Stimulated activated CD4-positive, alpha-beta T cell treated with anti-CD3 and anti-CD28 coated beads, Interleukin-4, amount 100 ng/mL, for 24 hours (primary cell): ENCODE data around the gene MAN2A2.
"Not testable (repeated sequence)": the region's sequence is repeated elsewhere in the genome, so short reads cannot be mapped to it uniquely, and the experiment has no call there.

Experiments
- DNase-seq: peaks from one replicate; pipeline ENCODE4 v3.0.0-alpha.2; 2020

Gene MAN2A2

DNA sequence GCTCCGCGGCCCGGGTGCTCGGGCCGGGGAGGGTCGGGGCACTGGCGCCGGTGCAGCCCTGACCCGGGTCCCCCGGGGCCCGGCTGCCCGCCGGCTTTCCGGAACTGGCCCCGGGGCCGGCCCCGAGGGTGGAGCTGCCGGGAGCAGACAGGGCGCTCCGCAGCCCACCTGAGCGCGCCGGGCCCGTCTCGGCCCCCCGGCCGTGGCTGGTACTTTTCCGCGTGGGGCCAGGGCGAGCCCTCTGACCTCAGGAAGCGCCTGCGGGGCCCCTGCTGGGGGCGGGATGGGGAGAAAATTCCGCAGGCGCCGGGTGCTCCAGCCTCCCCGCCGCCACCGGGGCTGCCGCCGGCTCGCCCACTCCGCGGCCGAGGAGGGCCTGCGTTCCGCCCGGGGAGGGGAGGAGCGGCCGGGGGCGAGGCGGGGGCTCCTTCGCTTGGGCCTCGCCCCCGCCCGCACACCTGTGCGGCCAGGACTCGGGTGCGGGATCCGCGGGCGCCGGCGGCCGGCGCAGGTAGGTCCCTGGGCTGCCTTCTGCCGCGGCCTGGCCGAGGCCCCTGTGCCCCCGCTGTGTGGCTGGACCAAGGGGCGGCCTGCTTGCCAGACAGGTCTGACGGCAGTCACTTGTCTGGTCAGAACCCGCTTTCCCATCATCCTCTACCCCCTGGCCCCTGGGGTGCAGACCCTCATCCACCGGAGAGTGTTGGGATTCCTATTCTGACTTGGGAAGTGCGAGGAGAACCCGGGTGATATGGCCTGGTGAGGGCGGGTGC, 31.2 kb upstream of the MAN2A2 start:
- DNase-seq = no peak

DNA sequence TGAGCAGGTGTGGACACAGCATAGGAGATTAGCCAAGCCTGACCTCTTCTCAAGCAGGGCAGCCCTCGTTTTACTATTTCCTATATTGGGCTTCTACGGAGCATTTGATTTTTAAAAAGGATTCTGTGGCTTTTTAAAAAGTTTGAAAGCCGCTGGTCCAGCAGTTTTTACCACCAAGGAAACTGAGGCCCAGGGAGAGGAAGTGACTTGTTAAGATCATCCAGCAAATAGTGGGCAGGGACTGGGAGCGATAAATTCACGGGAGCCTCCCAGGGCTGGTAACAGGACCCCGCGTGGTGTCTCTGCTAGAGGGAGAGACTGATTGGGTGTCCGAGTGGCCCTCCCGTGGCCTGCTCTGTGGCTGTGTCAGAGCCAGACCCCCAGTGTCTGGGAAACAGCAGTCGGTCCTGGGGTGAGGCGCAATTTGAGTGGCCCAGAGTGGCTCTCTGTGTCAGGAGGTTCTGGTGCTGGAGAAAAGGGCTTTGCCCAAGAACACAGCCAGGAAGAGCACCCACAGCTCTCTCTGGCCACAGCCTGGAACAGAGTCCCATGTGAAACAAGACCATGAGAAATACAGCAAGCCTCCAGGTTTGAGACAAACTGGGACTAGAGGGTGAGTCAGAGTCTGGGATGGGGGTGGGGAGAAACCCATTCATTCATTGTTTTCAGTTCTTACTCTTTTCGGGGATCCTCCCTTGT, 30.5 kb upstream of the MAN2A2 start:
- DNase-seq = peak; percentile 79

DNA sequence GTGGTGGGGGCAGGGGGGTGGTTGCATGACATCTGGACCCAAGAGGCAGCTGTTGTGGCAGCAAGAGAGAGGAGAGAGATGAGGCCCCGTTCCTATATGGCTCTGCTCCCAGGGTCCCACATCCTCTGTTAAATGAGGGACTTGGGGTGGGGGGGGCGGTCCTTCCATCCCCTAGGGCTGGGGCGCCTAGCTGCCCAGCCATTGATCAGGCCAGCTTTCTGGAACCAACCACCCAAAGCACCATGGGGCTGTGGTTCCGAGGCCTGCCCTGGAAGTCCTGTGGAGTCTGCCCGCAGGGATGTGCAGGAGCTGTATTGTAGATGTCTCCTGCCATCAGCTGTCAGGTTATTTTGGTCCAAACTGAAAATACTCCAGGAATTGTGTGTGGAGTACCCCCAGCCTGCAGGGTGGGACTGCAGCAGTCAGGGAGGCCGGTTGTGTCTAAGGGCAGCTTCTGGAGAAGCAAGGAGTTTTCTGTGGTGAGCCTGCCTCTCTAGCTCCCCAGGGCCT, 29.6 kb upstream of the MAN2A2 start:
- DNase-seq = no peak

DNA sequence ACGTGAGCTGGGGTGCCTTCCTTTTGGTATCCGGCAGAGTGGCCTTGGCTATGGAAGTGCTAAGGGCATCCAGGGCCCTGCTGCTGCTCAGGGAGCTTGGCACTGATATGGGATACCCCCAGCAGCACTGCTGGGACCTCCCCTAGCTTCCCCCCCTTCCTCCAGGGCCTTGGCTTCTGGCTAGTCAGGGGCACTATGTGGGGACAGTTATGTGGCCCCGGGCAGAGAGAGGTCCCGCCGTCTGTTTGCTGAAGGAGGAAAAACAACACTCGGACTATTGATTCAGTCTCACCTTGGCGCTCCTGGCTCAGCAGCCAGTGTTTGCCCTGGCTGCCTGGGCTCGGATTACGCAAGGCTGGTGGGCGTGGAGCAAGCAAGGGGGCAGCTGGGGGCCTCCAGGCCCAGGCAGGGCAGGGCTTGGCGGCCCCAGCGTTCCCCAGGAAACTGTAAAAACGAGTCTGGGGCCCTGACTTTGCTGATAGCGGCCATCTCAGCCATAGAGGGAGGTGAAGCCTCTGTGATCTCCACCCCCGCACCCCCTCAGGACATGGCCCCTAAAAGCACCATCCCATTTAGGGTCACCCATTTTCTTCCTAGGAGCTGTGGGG, 29.0 kb upstream of the MAN2A2 start:
- DNase-seq = no peak

DNA sequence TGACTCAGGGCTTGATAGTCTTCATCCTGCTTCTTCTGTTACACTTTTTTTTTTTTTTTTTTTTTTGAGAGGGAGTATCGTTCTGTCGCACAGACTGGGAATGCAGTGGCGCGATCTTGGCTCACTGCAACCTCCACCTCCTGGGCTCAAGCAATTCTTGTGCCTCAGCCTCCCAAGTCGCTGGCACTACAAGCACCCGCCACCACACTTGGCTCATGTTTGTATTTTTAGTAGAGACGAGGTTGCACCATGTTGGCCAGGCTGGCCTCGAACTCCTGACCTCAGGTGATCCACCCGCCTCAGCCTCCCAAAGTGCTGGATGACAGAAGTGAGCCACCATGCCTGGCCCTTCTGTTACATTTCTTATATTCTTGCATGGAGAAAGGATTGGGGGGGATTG, 28.1 kb upstream of the MAN2A2 start:
- not testable (repeated sequence) for DNase-seq

DNA sequence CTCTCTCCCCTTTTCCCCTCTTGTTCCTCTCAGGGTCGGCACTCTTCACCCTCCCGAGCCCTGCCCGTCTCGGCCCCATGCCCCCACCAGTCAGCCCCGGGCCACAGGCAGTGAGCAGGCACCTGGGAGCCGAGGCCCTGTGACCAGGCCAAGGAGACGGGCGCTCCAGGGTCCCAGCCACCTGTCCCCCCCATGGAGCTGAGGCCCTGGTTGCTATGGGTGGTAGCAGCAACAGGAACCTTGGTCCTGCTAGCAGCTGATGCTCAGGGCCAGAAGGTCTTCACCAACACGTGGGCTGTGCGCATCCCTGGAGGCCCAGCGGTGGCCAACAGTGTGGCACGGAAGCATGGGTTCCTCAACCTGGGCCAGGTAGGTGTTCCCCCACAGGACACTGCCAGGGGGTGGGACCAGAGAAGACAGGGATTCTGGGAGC, 27.5 kb upstream of the MAN2A2 start:
- DNase-seq = no peak

DNA sequence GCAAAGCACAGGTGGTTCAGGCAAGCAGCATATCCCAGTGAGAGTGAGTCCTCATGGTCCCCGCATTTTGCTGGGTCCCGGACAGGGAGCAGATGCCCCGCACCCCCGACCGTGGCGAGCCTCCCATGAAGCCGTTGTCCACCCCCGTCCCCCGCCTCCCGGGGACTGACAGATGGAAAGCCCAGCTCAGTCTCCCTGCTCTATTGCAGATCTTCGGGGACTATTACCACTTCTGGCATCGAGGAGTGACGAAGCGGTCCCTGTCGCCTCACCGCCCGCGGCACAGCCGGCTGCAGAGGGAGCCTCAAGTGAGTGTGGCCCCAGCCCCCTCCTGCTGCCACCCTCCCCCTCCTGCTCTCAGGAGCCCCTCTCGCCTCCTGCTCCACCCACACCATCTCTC, 27.1 kb upstream of the MAN2A2 start:
- DNase-seq = no peak

DNA sequence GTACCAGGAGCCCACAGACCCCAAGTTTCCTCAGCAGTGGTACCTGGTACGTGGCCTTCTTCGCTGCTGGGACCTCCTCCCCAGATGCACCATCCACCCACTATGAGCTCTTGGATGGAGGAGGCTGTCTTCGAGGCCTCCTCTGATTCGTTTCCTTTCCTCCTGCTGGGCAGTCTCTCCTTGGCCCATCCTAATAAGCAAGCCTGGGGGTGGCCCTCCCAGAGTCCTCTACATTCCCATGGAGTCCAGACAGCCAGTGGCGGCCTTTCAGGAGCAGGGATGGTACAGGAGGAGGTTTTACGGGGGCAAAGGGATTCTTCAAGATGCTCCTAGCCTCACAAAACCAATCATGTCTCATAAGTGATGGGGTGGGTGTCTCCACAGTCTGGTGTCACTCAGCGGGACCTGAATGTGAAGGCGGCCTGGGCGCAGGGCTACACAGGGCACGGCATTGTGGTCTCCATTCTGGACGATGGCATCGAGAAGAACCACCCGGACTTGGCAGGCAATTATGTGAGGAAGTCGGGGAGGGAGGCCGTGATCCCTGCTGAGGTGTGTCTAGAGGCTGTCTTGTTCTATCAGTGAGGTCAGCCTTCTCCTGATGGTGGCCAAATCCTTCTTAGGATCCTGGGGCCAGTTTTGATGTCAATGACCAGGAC, 26.5 kb upstream of the MAN2A2 start:
- no peak for DNase-seq

DNA sequence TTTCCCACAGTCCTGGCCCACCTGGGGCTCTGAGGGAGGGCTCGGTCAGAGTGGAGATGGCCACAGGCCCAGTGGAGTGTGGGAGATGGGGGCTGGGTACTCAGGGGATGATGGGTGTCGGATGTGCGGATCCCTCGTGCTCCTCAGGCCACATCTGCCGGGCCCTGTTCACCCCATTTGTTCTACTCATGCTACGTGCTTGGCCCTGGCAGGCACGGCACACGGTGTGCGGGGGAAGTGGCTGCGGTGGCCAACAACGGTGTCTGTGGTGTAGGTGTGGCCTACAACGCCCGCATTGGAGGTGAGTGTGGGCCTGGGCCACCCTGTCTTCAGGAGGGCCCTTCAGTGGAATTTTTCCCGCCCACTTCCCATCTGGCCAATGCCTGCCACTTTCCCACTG, 25.8 kb upstream of the MAN2A2 start:
- DNase-seq = no peak

DNA sequence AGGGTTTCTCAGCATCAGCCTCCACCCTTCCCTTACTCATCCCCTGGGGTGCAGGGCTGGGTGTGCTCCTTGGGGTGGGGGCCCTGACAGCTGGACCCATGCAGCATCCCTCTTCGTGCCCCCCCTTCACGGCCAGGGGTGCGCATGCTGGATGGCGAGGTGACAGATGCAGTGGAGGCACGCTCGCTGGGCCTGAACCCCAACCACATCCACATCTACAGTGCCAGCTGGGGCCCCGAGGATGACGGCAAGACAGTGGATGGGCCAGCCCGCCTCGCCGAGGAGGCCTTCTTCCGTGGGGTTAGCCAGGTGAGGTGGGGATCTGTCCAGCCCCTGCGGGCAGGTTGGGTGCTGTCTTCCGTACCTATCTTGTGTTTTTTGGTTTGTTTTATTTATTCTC, 25.1 kb upstream of the MAN2A2 start:
- no peak for DNase-seq

DNA sequence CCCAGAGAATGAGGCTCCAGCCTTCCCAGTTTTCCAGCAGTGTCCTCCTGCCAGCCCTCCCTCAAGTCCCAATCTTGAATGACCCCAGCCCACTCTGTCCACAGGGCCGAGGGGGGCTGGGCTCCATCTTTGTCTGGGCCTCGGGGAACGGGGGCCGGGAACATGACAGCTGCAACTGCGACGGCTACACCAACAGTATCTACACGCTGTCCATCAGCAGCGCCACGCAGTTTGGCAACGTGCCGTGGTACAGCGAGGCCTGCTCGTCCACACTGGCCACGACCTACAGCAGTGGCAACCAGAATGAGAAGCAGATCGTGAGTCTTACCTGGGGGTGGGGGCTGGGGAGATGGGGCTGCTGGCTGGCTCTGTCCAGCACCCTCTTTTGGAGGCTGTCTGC, 24.4 kb upstream of the MAN2A2 start:
- DNase-seq = no peak

DNA sequence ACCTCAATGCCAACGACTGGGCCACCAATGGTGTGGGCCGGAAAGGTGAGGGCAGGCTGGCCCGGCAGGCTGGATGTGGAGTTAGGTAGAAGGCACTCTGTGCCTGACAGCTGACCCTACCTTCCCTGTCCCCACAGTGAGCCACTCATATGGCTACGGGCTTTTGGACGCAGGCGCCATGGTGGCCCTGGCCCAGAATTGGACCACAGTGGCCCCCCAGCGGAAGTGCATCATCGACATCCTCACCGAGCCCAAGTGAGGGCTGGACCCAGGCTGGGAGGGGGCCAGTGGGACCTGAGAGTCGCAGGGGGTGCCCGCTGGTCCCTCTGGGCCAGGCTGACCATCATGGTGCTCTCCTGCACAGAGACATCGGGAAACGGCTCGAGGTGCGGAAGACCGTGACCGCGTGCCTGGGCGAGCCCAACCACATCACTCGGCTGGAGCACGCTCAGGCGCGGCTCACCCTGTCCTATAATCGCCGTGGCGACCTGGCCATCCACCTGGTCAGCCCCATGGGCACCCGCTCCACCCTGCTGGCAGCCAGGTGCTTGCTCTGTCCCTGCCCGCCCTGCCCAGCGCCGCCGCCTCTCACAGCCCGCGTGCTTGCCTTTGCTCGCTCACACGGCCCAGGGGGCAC, 23.3 kb upstream of the MAN2A2 start:
- DNase-seq = no peak

DNA sequence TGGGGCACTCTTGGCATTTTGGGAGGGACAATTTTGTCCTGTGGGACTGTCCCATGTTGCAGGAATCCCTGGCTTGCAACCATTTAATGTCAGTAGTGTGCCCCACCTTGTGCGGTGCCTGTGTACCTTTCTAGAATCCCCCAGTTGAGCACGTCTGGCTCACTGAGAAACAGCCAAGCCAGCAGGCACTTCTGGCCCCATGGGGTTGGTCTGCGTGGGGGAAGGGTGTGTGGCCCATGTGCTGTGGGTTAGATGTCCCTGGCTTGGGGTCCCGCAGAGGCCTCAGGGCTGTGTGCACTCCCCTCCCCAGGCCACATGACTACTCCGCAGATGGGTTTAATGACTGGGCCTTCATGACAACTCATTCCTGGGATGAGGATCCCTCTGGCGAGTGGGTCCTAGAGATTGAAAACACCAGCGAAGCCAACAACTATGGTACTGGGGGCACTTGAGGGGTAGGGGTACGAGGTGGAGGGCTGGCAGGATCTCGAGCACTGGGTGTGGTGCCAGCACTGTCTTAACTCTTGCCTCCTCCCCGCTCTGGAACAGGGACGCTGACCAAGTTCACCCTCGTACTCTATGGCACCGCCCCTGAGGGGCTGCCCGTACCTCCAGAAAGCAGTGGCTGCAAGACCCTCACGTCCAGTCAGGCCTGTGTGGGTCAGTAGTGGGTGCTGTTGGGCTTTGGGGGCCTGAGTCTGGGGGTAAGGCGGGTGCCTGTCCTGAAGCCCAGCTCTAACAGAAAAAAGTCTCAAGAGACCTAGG, 22.5 kb upstream of the MAN2A2 start:
- DNase-seq = no peak

DNA sequence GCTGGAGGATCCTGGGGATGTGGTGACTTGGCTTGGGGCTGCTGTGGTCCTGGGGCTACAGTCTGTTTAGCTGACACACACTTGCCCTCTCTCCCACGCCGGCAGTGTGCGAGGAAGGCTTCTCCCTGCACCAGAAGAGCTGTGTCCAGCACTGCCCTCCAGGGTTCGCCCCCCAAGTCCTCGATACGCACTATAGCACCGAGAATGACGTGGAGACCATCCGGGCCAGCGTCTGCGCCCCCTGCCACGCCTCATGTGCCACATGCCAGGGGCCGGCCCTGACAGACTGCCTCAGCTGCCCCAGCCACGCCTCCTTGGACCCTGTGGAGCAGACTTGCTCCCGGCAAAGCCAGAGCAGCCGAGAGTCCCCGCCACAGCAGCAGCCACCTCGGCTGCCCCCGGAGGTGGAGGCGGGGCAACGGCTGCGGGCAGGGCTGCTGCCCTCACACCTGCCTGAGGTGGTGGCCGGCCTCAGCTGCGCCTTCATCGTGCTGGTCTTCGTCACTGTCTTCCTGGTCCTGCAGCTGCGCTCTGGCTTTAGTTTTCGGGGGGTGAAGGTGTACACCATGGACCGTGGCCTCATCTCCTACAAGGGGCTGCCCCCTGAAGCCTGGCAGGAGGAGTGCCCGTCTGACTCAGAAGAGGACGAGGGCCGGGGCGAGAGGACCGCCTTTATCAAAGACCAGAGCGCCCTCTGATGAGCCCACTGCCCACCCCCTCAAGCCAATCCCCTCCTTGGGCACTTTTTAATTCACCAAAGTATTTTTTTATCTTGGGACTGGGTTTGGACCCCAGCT, 21.7 kb upstream of the MAN2A2 start:
- no peak for DNase-seq

DNA sequence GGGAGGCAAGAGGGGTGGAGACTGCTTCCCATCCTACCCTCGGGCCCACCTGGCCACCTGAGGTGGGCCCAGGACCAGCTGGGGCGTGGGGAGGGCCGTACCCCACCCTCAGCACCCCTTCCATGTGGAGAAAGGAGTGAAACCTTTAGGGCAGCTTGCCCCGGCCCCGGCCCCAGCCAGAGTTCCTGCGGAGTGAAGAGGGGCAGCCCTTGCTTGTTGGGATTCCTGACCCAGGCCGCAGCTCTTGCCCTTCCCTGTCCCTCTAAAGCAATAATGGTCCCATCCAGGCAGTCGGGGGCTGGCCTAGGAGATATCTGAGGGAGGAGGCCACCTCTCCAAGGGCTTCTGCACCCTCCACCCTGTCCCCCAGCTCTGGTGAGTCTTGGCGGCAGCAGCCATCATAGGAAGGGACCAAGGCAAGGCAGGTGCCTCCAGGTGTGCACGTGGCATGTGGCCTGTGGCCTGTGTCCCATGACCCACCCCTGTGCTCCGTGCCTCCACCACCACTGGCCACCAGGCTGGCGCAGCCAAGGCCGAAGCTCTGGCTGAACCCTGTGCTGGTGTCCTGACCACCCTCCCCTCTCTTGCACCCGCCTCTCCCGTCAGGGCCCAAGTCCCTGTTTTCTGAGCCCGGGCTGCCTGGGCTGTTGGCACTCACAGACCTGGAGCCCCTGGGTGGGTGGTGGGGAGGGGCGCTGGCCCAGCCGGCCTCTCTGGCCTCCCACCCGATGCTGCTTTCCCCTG, 21.0 kb upstream of the MAN2A2 start:
- no peak for DNase-seq

DNA sequence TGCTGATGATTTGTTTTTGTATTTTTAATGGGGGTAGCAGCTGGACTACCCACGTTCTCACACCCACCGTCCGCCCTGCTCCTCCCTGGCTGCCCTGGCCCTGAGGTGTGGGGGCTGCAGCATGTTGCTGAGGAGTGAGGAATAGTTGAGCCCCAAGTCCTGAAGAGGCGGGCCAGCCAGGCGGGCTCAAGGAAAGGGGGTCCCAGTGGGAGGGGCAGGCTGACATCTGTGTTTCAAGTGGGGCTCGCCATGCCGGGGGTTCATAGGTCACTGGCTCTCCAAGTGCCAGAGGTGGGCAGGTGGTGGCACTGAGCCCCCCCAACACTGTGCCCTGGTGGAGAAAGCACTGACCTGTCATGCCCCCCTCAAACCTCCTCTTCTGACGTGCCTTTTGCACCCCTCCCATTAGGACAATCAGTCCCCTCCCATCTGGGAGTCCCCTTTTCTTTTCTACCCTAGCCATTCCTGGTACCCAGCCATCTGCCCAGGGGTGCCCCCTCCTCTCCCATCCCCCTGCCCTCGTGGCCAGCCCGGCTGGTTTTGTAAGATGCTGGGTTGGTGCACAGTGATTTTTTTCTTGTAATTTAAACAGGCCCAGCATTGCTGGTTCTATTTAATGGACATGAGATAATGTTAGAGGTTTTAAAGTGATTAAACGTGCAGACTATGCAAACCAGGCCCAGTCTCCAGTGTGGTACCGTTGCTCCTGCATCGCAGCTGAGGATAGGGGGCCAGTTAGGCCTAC, 20.1 kb upstream of the MAN2A2 start:
- DNase-seq = no peak

DNA sequence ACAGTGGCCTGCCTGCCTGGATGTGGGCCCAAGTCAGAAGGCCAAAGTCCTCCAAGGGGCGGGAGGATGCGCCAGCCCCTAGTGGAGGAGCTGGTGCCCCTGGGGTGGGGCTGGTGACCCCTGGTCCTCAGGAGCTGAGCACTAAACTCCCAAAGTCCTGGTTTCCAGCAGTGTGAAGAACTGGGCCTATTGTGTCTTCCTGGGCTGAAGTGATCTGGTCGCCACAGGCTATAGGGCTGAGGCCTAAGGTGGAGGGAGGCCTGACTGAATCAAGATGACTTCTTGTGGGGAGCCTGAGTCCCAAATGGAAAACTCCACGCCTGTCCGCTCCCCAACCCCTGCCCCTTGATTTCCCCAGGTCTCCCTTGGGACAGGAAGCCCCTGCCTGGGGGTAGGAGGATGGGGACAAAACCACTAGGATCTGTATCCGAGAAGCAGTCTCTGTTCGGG, 19.6 kb upstream of the MAN2A2 start:
- DNase-seq = no peak

DNA sequence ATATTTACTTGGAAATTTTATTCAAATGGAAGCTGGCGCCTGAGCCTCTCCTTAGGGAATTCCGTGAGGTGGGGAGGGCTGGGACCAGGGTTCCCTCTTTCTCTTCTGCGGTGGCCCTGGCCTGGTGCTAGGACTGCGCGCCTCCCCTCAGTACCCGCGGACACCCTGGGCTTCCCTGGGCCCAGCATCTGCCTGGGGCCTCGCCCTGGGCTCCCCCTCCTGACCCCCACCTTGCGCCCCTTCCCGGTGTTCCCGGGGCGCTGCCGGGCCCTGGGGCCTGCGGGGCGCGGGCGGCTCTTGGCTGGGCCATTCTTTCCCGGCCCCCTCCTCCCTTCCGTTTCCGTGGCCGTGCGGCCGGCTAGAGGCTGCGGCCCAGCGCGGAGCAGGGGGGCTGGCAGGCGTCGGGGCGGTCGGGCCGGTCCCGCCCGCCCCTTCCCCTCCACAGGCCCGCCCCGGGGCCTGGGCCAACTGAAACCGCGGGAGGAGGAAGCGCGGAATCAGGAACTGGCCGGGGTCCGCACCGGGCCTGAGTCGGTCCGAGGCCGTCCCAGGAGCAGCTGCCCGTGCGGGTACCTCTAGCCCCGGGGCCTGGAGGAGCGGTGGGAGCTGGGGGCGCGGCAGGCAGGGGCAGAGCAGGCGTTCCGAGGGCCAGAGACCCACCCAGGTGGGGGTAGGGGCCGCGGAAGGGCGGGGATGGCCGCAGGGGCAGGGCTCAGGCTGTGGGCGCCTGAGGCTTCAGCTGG, 19.0 kb upstream of the MAN2A2 start, which contains the start of gene FES:
Gene FES (plus strand): TSS at position 529 of the 743 bp plus-strand sequence. CDS start 542 bp downstream, outside the sequence.
- DNase-seq = no peak
